NB4 (cell line): Measurements from ENCODE around the gene NR3C2.

ENCODE experiments used
- CTCF ChIP-seq: IDR thresholded peaks from one replicate; pipeline ENCODE4 v1.5.1; 2012; ENCODE audit warnings: low read depth, low read length
- MAX ChIP-seq: IDR thresholded peaks from 2 replicates; pipeline ENCODE4 v1.6.1; 2011; ENCODE audit warnings: low read depth, low read length
- POLR2A ChIP-seq: IDR thresholded peaks from 2 replicates; pipeline ENCODE4 v1.6.1; 2011; ENCODE audit warnings: mild to moderate bottlenecking; ENCODE audit not compliant: insufficient read length; ENCODE audit errors: extremely low read depth

GRCh38 chr4:148412460-148412994 lies 29.7 kb downstream of the NR3C2 start:
- no peak for TF ChIP-seq CTCF
- TF ChIP-seq POLR2A, result no peak
- TF ChIP-seq MAX, result no peak
